GM19099 (cell line): ENCODE results near the gene COP1.

ENCODE experiments used
- POLR2A ChIP-seq: IDR thresholded peaks from 3 replicates; pipeline ENCODE4 v1.6.1; 2011; ENCODE audit warnings: low read depth; ENCODE audit not compliant: insufficient read length; ENCODE audit errors: extremely low read depth

Gene COP1

GRCh38 chr1:176110203-176110602 lies 96.9 kb downstream of the COP1 start:
- TF ChIP-seq POLR2A, result no peak

- TF ChIP-seq POLR2A, result no peak
Measured at GRCh38 chr1:176102768-176103350, 104.2 kb downstream of the COP1 start.

- TF ChIP-seq POLR2A, result no peak
Measured at GRCh38 chr1:176101951-176102642, 105.0 kb downstream of the COP1 start.

- no peak for TF ChIP-seq POLR2A
Measured at GRCh38 chr1:176098560-176098959, 108.5 kb downstream of the COP1 start.

GRCh38 chr1:176096015-176096414 lies 111.1 kb downstream of the COP1 start:
- TF ChIP-seq POLR2A, result no peak

- no peak for TF ChIP-seq POLR2A
Measured at GRCh38 chr1:176090766-176091165, 116.3 kb downstream of the COP1 start.

- no peak for TF ChIP-seq POLR2A
Measured at GRCh38 chr1:176073524-176074157, 133.4 kb downstream of the COP1 start.

- no peak for TF ChIP-seq POLR2A
Measured at GRCh38 chr1:176068901-176069300, 138.2 kb downstream of the COP1 start.

GRCh38 chr1:176068256-176068655 lies 138.8 kb downstream of the COP1 start:
- no peak for TF ChIP-seq POLR2A

- no peak for TF ChIP-seq POLR2A
Measured at GRCh38 chr1:176066709-176067108, 140.4 kb downstream of the COP1 start.

- TF ChIP-seq POLR2A, result no peak
Measured at GRCh38 chr1:176058686-176059085, 148.4 kb downstream of the COP1 start.

- TF ChIP-seq POLR2A, result no peak
Measured at GRCh38 chr1:176056312-176056711, 150.8 kb downstream of the COP1 start.

GRCh38 chr1:176055398-176055797 lies 151.7 kb downstream of the COP1 start:
- TF ChIP-seq POLR2A, result no peak

- no peak for TF ChIP-seq POLR2A
Measured at GRCh38 chr1:176051902-176052518, 155.1 kb downstream of the COP1 start.

GRCh38 chr1:176051402-176051801 lies 155.7 kb downstream of the COP1 start:
- no peak for TF ChIP-seq POLR2A

GRCh38 chr1:176049582-176049981 lies 157.5 kb downstream of the COP1 start:
- no peak for TF ChIP-seq POLR2A
